Sciatic nerve (tissue), 2 donors: ENCODE data around the gene COX20. TPM values are rescaled to one million over a fixed set of nuclear protein-coding genes. Genes with fewer than 3 reads are reported as not detected.
"Not testable (repeated sequence)": the region's sequence is repeated elsewhere in the genome, so short reads cannot be mapped to it uniquely, and the experiment has no call there.

Source experiments
- ATAC-seq: fragments of 200-7000 bp; cut with Tn5 transposase; one replicate; pipeline ENCODE4 v1.9.1; 2020; ENCODE audit warnings: mild to moderate bottlenecking, moderate library complexity
- DNase-seq: peaks from one replicate; pipeline ENCODE4 v3.0.0-alpha.2; 2020; ENCODE audit warnings: low spot score
- intact Hi-C: fragments of 100-400 bp; cut with DNase I; formaldehyde crosslinking; loops from one replicate; pipeline ENCODE4 v1.14.2; 2022
- total RNA-seq: library from RNA; stranded (reverse); fragmentation: NEBNext Ultra II Directional; extraction: Animal tissue kit (Norgen Biotek cat#: 25700); gene quantifications from one replicate; pipeline ENCODE4 v1.2.1, GENCODE V29; 2021
- donor health status: DM: no; HTN: no; CAD: no.
- donor health status: DM: no; HTN: no; CAD: no.

COX20 gene
- total RNA-seq: 23.7 TPM

DNA sequence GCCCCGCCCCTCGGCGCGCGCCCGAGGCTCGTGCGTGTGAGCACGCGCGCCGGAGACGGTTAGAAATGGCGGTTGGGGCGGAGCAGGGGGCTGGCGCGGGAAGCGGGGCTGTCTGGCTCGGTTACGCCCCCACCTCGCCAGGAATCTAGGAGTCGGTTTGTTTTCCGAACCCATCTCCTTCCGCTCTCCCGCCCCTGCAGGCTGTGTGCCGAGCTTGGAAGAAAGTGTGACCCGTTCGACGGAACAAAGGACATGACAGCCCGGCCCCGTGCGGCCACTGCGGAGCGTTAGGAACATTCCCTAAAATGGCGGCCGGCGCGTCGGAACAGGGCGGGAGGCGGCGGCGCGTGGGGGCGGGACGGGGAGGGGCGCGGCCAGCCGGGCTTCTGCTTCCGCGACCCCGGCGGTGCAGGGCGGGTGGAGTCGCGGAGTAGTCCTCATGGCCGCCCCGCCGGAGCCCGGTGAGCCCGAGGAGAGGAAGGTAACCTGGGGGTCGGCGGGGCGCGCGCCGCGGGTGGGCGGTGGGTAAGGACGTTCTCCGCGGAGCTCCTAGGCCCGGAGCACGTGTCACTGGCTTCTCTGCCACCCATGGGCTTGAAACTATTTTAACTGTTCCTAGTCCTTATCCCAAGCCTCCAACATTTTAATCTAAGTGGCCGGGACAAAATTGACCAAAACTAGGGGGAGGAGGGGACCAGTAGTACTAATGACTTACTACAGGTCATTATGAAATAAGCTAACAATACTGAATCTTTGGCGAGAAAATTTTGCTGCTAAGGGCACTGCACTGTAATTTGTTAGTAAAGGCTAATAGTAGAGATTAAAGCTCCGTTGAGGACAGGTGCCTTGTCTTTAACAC lies at the start of gene COX20:
Gene COX20, plus strand, starts transcription at position 383 of the 859 bp plus-strand sequence. Its CDS starts 57 bp downstream, at position 440.
- peak; percentile 88 for ATAC-seq
- DNase-seq: peak; percentile 95
- intact Hi-C loops: no loop called here

- intact Hi-C loops: no loop called here
- DNase-seq: no peak
Observed at GRCh38 chr1:244788493-244789275, 46.8 kb upstream of the COX20 start.

DNA sequence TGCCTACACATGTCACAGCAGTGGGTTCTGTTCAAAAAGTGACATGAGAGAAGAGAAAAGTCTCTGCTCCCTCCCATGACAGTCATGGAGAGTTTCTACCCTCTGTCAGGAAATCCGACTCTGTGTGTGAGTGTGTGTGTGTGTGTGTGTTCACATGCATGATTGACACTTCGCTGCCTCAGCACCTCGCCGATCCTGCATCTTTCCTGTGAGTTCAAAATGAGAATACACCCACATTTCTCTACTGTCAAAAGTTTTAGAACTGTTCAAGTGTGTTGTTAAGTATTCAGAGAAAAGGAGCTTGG lies 46.2 kb upstream of the COX20 start:
- intact Hi-C loops: no loop called here
- no peak for DNase-seq
- ATAC-seq: no peak

More at GRCh38 chr1:244788493-244789275, 46.8 kb upstream of the COX20 start:
- no peak for ATAC-seq

DNA sequence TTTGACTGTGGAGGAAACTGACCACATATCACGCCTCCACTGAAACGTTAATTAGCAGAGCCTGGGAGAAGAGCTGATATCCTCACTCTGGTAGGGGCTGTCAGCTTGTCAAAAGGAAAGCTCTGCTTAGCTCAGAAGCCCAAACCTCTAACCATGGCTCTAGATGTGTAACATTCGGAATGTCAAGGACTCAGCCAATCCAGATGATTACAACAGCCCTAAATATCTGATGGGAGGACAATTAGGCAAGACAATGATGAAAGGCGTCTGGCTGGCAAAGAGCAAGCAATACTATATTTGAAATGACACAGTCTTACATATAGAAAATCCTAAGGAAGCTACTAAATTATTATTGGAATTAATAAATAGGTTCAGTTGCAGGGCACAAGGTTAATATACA lies 45.7 kb upstream of the COX20 start:
- DNase-seq: no peak
- ATAC-seq: no peak
- intact Hi-C loops: no loop called here

GRCh38 chr1:244791061-244791460 lies 44.4 kb upstream of the COX20 start:
- no peak for DNase-seq
- intact Hi-C loops: no loop called here
- ATAC-seq: no peak

GRCh38 chr1:244792188-244792850 lies 43.1 kb upstream of the COX20 start:
- DNase-seq: no peak
- no peak for ATAC-seq
- intact Hi-C loops: no loop called here

GRCh38 chr1:244794071-244794470 lies 41.4 kb upstream of the COX20 start:
- no peak for ATAC-seq
- intact Hi-C loops: no loop called here
- no peak for DNase-seq

DNA sequence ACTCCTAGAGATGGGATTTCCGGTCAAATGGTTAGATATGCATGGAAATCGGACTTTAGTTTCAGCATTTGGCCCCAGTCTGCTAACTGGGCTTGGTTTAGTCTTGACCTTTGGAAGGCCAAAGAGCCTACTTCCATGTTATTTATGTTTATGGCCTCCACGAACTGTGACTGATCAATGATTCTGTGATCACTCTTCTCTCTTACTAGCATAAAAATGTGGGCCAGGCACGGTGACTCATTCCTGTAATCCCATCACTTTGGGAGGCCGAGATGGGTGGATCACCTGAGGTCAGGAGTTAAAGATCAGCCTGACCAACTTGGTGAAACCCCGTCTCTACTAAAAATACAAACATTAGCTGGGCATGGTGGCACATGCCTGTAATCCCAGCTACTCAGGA lies 40.9 kb upstream of the COX20 start:
- intact Hi-C loops, ATAC-seq, DNase-seq: not testable (repeated sequence)

DNA sequence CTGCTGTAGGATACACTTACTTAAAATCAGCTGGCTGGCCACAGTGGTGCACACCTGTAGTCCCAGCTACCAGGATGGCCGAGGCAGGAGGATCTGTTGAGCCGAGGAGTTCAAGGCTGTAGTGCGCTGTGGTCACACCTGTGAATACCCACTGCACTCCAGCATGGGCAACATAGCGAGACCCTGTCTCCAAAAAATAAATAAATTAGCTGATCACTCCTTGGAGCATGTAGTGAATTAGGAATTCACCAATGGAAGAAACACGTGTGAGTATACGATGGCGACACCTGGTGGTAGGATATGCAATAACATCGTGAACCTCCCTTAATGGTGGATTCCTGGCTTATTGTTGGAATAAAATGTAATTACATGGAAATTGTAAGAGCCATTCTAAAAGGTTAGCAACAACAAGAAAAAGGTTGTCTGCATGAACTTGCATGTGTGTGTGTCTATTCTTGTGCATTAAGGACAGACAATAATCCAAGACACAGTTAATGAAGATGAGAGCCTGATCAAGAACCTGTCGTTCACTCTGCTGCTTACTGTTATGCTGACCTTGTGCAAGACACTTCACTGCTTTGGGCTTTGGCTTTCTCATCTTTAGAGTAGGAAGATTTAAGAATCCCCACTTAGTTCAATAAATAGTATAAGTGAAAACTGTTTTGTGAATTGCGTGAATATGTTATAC lies 38.6 kb upstream of the COX20 start:
- intact Hi-C loops: loop anchor here (5.0 kb wide), 1 partner anchor 195 kb away; no protein-coding TSS in a partner anchor
- ATAC-seq: peak; percentile 73

DNA sequence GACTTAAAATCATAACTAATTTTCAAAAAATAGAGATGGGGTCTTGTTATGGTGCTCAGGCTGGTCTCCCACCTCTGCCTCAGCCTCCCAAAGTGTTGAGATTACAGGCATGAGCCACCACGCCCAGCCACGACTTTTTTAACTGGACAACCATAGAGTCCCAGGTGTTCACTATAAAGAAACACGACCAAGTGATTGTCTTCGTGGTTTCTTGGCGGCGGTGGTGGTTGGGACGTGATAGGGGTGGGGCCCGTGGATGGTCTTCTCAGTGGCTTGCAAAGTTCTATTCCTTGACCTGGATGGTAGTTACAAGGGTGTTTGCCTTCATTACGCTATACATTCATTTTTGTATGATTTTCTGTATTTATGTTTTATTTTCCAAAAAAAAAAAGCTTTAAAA lies 34.6 kb upstream of the COX20 start:
- intact Hi-C loops: loop anchor here (5.0 to 10.0 kb wide), 2 partner anchors 209 to 244 kb away; no protein-coding TSS in a partner anchor
- DNase-seq (no peak), ATAC-seq (no peak)

More for the DNA sequence above, 38.6 kb upstream of the COX20 start:
- peak; percentile 83 for DNase-seq

GRCh38 chr1:244801246-244801645 lies 34.2 kb upstream of the COX20 start:
- no peak for DNase-seq
- intact Hi-C loops: loop anchor here (5.0 to 10.0 kb wide), 2 partner anchors 209 to 244 kb away; no protein-coding TSS in a partner anchor
- ATAC-seq: no peak

- DNase-seq (no peak), ATAC-seq (no peak)
- intact Hi-C loops: loop anchor here (5.0 to 10.0 kb wide), 2 partner anchors 210 to 243 kb away; no protein-coding TSS in a partner anchor
Observed at GRCh38 chr1:244802041-244802440, 33.4 kb upstream of the COX20 start.

DNA sequence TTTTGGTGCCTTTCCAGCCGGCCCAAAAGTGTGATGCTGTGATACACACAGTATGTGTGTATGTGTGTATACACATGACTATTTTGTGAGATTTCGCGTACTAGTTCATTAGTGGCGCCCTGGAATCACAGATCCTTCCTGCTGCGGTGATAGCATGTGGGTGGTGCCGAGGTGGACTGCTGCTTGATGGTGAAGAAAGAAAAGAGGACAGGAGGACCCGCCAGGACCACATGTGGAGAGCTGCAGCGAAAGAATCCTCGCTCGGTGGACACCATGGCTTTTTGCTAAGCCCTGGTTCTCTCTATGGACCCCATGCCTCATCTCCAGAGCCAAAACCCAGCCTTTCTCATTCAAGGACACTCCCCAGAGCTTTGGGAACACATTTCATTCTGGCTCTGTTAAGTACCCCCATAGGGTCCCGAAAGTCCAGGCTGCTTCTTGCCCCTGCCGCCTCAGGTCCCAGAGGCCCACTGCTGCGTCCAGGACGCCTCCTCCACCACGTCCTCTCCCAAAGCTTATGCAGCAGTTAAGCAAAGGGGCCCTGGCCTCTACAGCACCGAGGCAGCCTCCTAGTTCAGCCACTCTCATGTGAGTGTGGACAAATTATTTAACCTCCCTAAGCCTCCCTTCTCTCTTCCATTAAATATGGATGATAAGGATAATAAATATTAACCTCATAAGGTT lies 32.8 kb upstream of the COX20 start:
- intact Hi-C loops: loop anchor here (5.0 to 10.0 kb wide), 2 partner anchors 210 to 242 kb away; no protein-coding TSS in a partner anchor
- ATAC-seq (no peak), DNase-seq (no peak)

GRCh38 chr1:244804841-244805240 lies 30.6 kb upstream of the COX20 start:
- intact Hi-C loops: loop anchor here (5.0 to 10.0 kb wide), 2 partner anchors 213 to 240 kb away; no protein-coding TSS in a partner anchor
- ATAC-seq (no peak), DNase-seq (no peak)

GRCh38 chr1:244807138-244807537 lies 28.3 kb upstream of the COX20 start:
- DNase-seq: no peak
- intact Hi-C loops: loop anchor here (10.0 kb wide), 1 partner anchor 238 kb away; no protein-coding TSS in a partner anchor
- no peak for ATAC-seq

- ATAC-seq (no peak), DNase-seq (no peak)
- intact Hi-C loops: no loop called here
Observed at GRCh38 chr1:244810221-244810620, 25.2 kb upstream of the COX20 start.

- DNase-seq (no peak), ATAC-seq (no peak)
- intact Hi-C loops: no loop called here
Observed at GRCh38 chr1:244813327-244813726, 22.1 kb upstream of the COX20 start.

DNA sequence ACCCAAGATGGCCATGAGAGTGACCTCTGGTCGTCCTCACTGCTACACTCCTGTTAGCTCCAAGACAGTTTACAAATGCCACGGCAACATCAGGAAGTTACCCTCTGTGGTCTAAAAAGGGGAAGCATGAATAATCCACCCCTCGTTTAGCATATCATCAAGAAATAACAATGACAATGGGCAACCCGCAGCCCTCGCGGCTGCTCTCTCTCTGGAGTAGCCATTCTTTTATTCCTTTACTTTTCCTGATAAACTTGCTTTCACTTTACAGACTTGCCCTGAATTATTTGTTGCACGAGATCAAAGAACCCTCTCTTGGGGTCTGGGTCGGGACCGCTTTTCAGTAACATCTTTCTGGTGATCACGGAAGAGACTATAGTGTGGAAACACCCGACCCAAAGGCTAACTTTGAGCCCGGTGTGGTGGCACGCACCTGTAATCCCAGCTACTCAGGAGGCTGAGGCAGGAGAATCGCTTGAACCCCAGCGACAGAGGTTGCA lies 19.8 kb upstream of the COX20 start:
- intact Hi-C loops: no loop called here
- DNase-seq (no peak), ATAC-seq (no peak)
